M059J (cell line): ENCODE data around the gene PNLIPRP3. TPM values are rescaled to one million over a fixed set of nuclear protein-coding genes. Genes with fewer than 3 reads are reported as not detected.
"Not testable (repeated sequence)": the region's sequence is repeated elsewhere in the genome, so short reads cannot be mapped to it uniquely, and the experiment has no call there.

ENCODE experiments used
- DNase-seq: peaks from one replicate; pipeline ENCODE4 v3.0.0-alpha.2; 2012; ENCODE audit warnings: low read depth
- total RNA-seq: library from RNA; depleted of rRNA; stranded (reverse); fragments of >200 nt; shearing (Covaris generic); gene quantifications from 2 replicates; pipeline ENCODE4 v1.2.3, GENCODE V29; 2014; rRNA removed

The PNLIPRP3 gene
- total RNA-seq = not detected in 2 replicates

- no peak for DNase-seq
These were observed at the start of gene PNLIPRP3 for GRCh38 chr10:116427671-116428070. TSS of gene PNLIPRP3 (plus strand) at chr10:116427847. CDS start at chr10:116428013, 166 bp downstream.

GRCh38 chr10:116382290-116382689 is 45.4 kb upstream of the PNLIPRP3 start:
- no peak for DNase-seq

- DNase-seq = no peak
These were observed 42.3 kb upstream of the PNLIPRP3 start for GRCh38 chr10:116385311-116385710.

GRCh38 chr10:116385994-116386809 is 41.4 kb upstream of the PNLIPRP3 start:
- peak; percentile 39 for DNase-seq

GRCh38 chr10:116393246-116393831 is 34.3 kb upstream of the PNLIPRP3 start:
- not testable (repeated sequence) for DNase-seq

GRCh38 chr10:116395223-116395985 is 32.2 kb upstream of the PNLIPRP3 start:
- DNase-seq = no peak

GRCh38 chr10:116398224-116398623 is 29.4 kb upstream of the PNLIPRP3 start:
- DNase-seq = no peak

- DNase-seq = no peak
These were observed 24.8 kb upstream of the PNLIPRP3 start for GRCh38 chr10:116402858-116403257.

- no peak for DNase-seq
These were observed 23.9 kb upstream of the PNLIPRP3 start for GRCh38 chr10:116403740-116404250.

- no peak for DNase-seq
These were observed 18.9 kb upstream of the PNLIPRP3 start for GRCh38 chr10:116408719-116409118.

GRCh38 chr10:116410351-116410750 is 17.3 kb upstream of the PNLIPRP3 start:
- no peak for DNase-seq

- DNase-seq = no peak
These were observed 9.8 kb upstream of the PNLIPRP3 start for GRCh38 chr10:116417821-116418220.

GRCh38 chr10:116418389-116418788 is 9.3 kb upstream of the PNLIPRP3 start:
- DNase-seq = no peak

- DNase-seq = no peak
These were observed 5.8 kb upstream of the PNLIPRP3 start for GRCh38 chr10:116421815-116422214.

- no peak for DNase-seq
These were observed 1.8 kb downstream of the PNLIPRP3 start for GRCh38 chr10:116429288-116429977.

GRCh38 chr10:116430288-116430687 is 2.6 kb downstream of the PNLIPRP3 start:
- DNase-seq = no peak

GRCh38 chr10:116431598-116431997 is 4.0 kb downstream of the PNLIPRP3 start:
- DNase-seq = no peak

GRCh38 chr10:116437076-116437692 is 9.5 kb downstream of the PNLIPRP3 start:
- DNase-seq = no peak

- no peak for DNase-seq
These were observed 12.8 kb downstream of the PNLIPRP3 start for GRCh38 chr10:116440330-116441030.

GRCh38 chr10:116444527-116445142 is 17.0 kb downstream of the PNLIPRP3 start:
- DNase-seq = peak; percentile 8
